ENCODE results near the gene CFAP100. TPM values are rescaled to one million over a fixed set of nuclear protein-coding genes. Genes with fewer than 3 reads are reported as not detected.

CFAP100 gene
- total RNA-seq, 1 donor from 2014 or later = not detected

GRCh38 chr3:126479642-126480041, 84.9 kb downstream of the CFAP100 start:
- DNase-seq (ENCODE audit: low spot score) = no peak
- Mint-ChIP-seq H3K9me3 (ENCODE audit: unreplicated experiment) (no peaks in the 10 kb centered on the region), H3K27ac (ENCODE audit: unreplicated experiment) (no peak overlapping the region), H3K4me3 (ENCODE audit: unreplicated experiment) (no peak overlapping the region), H3K4me1 (ENCODE audit: unreplicated experiment) (peaks cover 7% of the 10 kb centered on the region), H3K27me3 (ENCODE audit: unreplicated experiment) (peaks cover 13% of the 10 kb centered on the region), H3K36me3 (ENCODE audit: low read depth, unreplicated experiment) (peaks cover 4% of the 10 kb centered on the region)
- no peak for TF ChIP-seq CTCF (IDR thresholded peaks at IDR 0.05; ENCODE audit: unreplicated experiment)

GRCh38 chr3:126480206-126480605, 85.5 kb downstream of the CFAP100 start:
- H3K27ac Mint-ChIP-seq (ENCODE audit: unreplicated experiment) = no peak overlapping the region
- peaks cover 13% of the 10 kb centered on the region for H3K27me3 Mint-ChIP-seq (ENCODE audit: unreplicated experiment)
- H3K4me1 Mint-ChIP-seq (ENCODE audit: unreplicated experiment) = peaks cover 6% of the 10 kb centered on the region
- DNase-seq (ENCODE audit: low spot score) = no peak
- H3K9me3 Mint-ChIP-seq (ENCODE audit: unreplicated experiment) = no peaks in the 10 kb centered on the region
- TF ChIP-seq CTCF (IDR thresholded peaks at IDR 0.05; ENCODE audit: unreplicated experiment) = no peak
- H3K36me3 Mint-ChIP-seq (ENCODE audit: low read depth, unreplicated experiment) = peaks cover 4% of the 10 kb centered on the region
- no peak overlapping the region for H3K4me3 Mint-ChIP-seq (ENCODE audit: unreplicated experiment)

- peaks cover 13% of the 10 kb centered on the region for H3K27me3 Mint-ChIP-seq (ENCODE audit: unreplicated experiment)
- H3K4me1 Mint-ChIP-seq (ENCODE audit: unreplicated experiment) = peaks cover 6% of the 10 kb centered on the region
- H3K36me3 Mint-ChIP-seq (ENCODE audit: low read depth, unreplicated experiment) = peaks cover 4% of the 10 kb centered on the region
- no peak overlapping the region for H3K27ac Mint-ChIP-seq (ENCODE audit: unreplicated experiment)
- no peak for TF ChIP-seq CTCF (IDR thresholded peaks at IDR 0.05; ENCODE audit: unreplicated experiment)
- H3K9me3 Mint-ChIP-seq (ENCODE audit: unreplicated experiment) = no peaks in the 10 kb centered on the region
- no peak for DNase-seq (ENCODE audit: low spot score)
- H3K4me3 Mint-ChIP-seq (ENCODE audit: unreplicated experiment) = no peak overlapping the region
Observed at GRCh38 chr3:126480861-126481260, 86.2 kb downstream of the CFAP100 start.

GRCh38 chr3:126481808-126482502, 87.2 kb downstream of the CFAP100 start:
- H3K4me3 Mint-ChIP-seq (ENCODE audit: unreplicated experiment) = no peak overlapping the region
- TF ChIP-seq CTCF (IDR thresholded peaks at IDR 0.05; ENCODE audit: unreplicated experiment) = no peak
- DNase-seq (ENCODE audit: low spot score) = no peak
- no peaks in the 10 kb centered on the region for H3K9me3 Mint-ChIP-seq (ENCODE audit: unreplicated experiment)
- H3K4me1 Mint-ChIP-seq (ENCODE audit: unreplicated experiment) = peaks cover 10% of the 10 kb centered on the region
- H3K27me3 Mint-ChIP-seq (ENCODE audit: unreplicated experiment) = peaks cover 9% of the 10 kb centered on the region
- no peak overlapping the region for H3K27ac Mint-ChIP-seq (ENCODE audit: unreplicated experiment)
- peaks cover 4% of the 10 kb centered on the region for H3K36me3 Mint-ChIP-seq (ENCODE audit: low read depth, unreplicated experiment)

- peaks cover 4% of the 10 kb centered on the region for H3K36me3 Mint-ChIP-seq (ENCODE audit: low read depth, unreplicated experiment)
- H3K9me3 Mint-ChIP-seq (ENCODE audit: unreplicated experiment) = no peaks in the 10 kb centered on the region
- H3K4me3 Mint-ChIP-seq (ENCODE audit: unreplicated experiment) = no peak overlapping the region
- peaks cover 10% of the 10 kb centered on the region for H3K4me1 Mint-ChIP-seq (ENCODE audit: unreplicated experiment)
- H3K27ac Mint-ChIP-seq (ENCODE audit: unreplicated experiment) = no peak overlapping the region
- TF ChIP-seq CTCF (IDR thresholded peaks at IDR 0.05; ENCODE audit: unreplicated experiment) = no peak
- DNase-seq (ENCODE audit: low spot score) = no peak
- H3K27me3 Mint-ChIP-seq (ENCODE audit: unreplicated experiment) = peaks cover 9% of the 10 kb centered on the region
Observed at GRCh38 chr3:126482503-126483255, 88.0 kb downstream of the CFAP100 start.

Data from endothelial cell (in vitro differentiated cells).